IPS-NIHi11 (cell line): Measurements from ENCODE around the gene MICAL3.
A peak's percentile ranks its signal among the peaks of the same experiment; 100 is the strongest.

ENCODE experiments used
- DNase-seq: peaks from one replicate; pipeline ENCODE4 v3.0.0; 2012; ENCODE audit warnings: mixed read lengths, low spot score

Gene MICAL3

DNA sequence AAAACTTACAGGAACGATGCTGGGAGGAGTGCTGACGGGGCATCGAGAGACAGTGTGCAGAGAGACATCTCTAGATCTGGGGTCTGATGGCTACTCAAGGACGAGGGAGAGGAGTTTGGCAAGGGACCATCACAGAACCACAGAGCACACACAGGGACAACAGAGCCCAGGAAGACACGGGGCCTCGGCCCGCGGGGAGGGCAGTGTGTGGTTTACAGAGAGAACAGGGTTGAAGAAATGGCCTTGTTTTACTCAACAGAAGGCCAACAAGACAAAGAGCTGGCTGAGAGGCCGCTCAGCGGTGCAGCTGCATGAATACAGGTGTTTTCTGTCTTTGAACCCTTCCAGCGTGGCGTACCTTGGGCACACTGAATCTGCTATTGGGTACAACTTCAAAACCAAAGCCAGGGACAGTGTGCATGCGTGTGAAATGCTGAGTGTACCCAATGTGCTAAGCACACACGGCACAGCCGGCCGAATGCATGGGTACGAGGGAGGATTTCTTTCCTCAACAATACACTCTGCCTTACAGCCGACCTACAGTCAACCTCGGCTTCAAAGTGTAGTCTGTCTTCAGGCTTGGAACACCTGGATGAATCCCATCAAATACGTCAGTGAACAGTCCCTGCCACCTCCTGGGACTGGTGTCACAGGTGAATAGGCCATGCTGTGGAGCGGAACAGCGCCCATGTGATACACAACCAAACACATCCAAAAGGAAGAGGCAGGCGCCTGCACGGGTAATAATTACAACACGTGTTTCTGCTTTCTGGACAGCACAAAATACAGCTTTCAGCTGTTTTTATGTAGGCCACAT lies 229.4 kb downstream of the MICAL3 start:
- no peak for DNase-seq

GRCh38 chr22:17792854-17793434 lies 231.4 kb downstream of the MICAL3 start:
- DNase-seq = no peak

DNA sequence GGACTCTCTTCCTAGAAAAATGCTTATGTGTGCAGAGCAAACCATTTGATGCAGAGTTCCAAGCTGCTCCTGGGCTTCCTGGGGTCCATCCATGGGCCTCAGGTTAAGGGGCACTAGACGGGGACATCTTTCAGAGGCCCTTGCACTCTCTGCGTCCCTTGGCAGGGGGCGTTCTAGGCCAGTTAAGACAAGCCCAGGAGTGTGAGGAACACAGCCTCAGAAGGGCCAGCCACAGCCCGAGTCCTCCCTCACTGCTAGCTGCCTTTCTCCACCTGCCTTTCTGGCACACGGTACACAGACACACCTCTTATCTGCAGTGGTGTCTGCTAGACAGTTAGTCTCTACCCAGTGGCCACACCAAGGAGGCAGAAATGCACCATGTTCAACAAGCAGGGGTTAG lies 232.1 kb downstream of the MICAL3 start:
- peak; percentile 73 for DNase-seq

GRCh38 chr22:17791196-17791595 lies 233.2 kb downstream of the MICAL3 start:
- DNase-seq = no peak

- DNase-seq = no peak
Observed at GRCh38 chr22:17789379-17790200, 234.8 kb downstream of the MICAL3 start.

GRCh38 chr22:17788528-17789378 lies 235.6 kb downstream of the MICAL3 start:
- no peak for DNase-seq

- DNase-seq = no peak
Observed at GRCh38 chr22:17787716-17788330, 236.5 kb downstream of the MICAL3 start.

- DNase-seq = no peak
Observed at GRCh38 chr22:17787241-17787640, 237.1 kb downstream of the MICAL3 start.

- peak; percentile 62 for DNase-seq
Observed at GRCh38 chr22:17786435-17787161, 237.8 kb downstream of the MICAL3 start.

DNA sequence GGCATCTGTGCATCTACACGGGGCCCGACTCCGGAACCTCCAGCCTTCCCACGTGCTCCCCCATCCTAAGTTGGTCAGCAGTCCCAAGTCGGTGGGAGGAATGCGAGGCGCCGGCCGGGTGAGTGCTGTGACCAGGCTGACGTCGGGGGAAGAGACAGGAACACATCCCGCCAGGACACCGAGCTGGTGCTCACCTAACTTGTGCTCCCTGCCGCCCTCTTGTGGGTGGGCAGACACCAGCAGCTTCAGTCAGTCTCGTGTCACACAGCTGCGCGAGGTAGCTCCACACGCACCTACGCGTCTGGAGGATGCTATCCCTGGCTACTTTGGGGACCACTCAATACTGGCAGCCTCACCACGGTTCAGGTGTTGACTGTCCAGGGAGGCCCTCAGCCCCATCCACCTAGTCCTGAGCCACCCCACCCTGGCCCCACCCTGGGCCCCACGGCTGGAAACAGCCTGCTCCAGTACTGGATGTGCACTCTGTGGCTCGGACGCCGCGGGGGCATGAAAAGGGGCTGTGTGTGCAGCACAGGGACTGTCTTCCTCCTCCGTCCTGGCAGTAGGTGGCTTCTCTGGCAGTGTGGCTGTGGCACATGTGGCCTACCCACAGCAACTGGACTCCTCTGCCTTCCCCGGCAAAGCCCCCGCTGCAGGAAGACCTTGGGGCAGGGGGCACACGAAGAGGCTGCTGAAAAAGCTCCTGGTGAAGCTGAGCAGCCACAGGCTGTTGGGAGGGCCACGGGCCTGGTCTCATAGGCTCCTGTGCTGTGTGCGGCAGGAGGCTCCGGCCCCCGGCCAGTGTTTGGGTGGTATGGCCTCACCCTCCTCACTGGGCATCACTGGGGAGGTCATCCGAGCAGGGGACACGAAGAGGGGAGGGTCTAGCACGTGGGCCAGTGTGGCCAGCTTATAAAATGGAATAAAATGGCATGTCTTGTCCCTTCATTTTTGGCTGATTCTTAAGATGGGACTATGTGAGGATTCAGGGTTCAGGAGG lies 238.9 kb downstream of the MICAL3 start:
- DNase-seq = peak; percentile 83

DNA sequence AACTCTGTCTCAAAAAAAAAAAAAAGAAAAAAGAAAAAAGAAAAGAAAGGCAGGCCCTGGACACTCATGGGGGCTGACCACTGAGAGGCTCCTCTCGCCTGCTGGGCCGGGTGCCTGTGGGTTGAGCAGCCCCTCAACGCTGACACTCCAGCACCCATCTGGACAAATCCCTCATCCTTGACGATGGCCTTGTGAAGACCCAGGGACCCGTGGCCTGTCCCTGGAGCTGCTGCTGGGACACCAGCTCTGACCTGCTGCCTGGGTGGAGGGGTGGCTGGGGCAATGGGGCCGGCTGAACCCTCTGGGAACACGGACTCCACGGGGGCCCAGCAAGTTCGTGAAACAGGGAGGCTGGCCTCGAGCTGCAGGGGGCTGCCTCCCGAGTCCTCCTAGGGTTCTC lies 239.6 kb downstream of the MICAL3 start:
- DNase-seq = no peak

- DNase-seq = no peak
Observed at GRCh38 chr22:17783773-17784480, 240.4 kb downstream of the MICAL3 start.

- no peak for DNase-seq
Observed at GRCh38 chr22:17783312-17783711, 241.0 kb downstream of the MICAL3 start.

GRCh38 chr22:17782621-17783020 lies 241.7 kb downstream of the MICAL3 start:
- no peak for DNase-seq

GRCh38 chr22:17782158-17782557 lies 242.2 kb downstream of the MICAL3 start:
- DNase-seq = no peak

GRCh38 chr22:17781319-17782031 lies 242.9 kb downstream of the MICAL3 start:
- DNase-seq = no peak

- no peak for DNase-seq
Observed at GRCh38 chr22:17780741-17781318, 243.5 kb downstream of the MICAL3 start.
